Measurements from ENCODE around the gene DPP7. TPM values are rescaled to one million over a fixed set of nuclear protein-coding genes. Genes with fewer than 3 reads are reported as not detected.
A peak's percentile ranks its signal among the peaks of the same experiment; 100 is the strongest.

The DPP7 gene
- total and polyA plus RNA-seq, 10 of the 15 experiments (the other 5 are each of a cell fraction or from before 2014, with no cell fraction given) = 0.68 to 245 (median 106) TPM

- TF ChIP-seq CREM (IDR thresholded peaks at IDR 0.05; ENCODE audit: low read depth) (peak; percentile 61; the same call in 1 of the 2 replicates), USF2 (IDR thresholded peaks at IDR 0.05; ENCODE audit: borderline replicate concordance, low read depth, low read length) (no peak), ATF2 (IDR thresholded peaks at IDR 0.05; ENCODE audit: low read length) (no peak), E4F1 (IDR thresholded peaks at IDR 0.05; ENCODE audit: borderline replicate concordance, partially characterized antibody) (no peak), EZH2 (IDR thresholded peaks at IDR 0.05; ENCODE audit: borderline replicate concordance, control insufficient read depth, low read depth, low read length) (no peak), CHD4 (IDR thresholded peaks at IDR 0.05) (no peak), ASH2L (IDR thresholded peaks at IDR 0.05; ENCODE audit: borderline replicate concordance, low read depth) (peak; percentile 23; the same call in 1 of the 2 replicates), FOXK2 (IDR thresholded peaks at IDR 0.05) (no peak), SREBF1 (IDR thresholded peaks at IDR 0.05; ENCODE audit: low read length) (no peak), GATAD2B (conservative IDR thresholded peaks at IDR 0.05; ENCODE audit: low read depth) (peak; percentile 63), ATF3 (IDR thresholded peaks at IDR 0.05; ENCODE audit: borderline replicate concordance, extremely low read depth, low read depth, low read length) (no peak), STAT1 (conservative IDR thresholded peaks at IDR 0.05) (0 out of 2 replicates have a peak, but pooled peaks have one; percentile 47), ZNF687 (IDR thresholded peaks at IDR 0.05) (no peak), RAD21 (IDR thresholded peaks at IDR 0.05; ENCODE audit: insufficient read depth, low read depth, low read length) (no peak), JUNB (IDR thresholded peaks at IDR 0.05) (no peak), NFIC (IDR thresholded peaks at IDR 0.05; ENCODE audit: low read depth, low read length) (no peak)
These were observed 15.1 kb upstream of the DPP7 start (continued) for GRCh38 chr9:137129456-137130175.
